Activated CD4-positive, alpha-beta memory T cell treated with anti-CD3 and anti-CD28 coated beads, Interleukin-2, amount 10 ng/mL, durations not matched to agents 7 days and 5 days (primary cell): Measurements from ENCODE around the gene SRP68. TPM values are rescaled to one million over a fixed set of nuclear protein-coding genes. Genes with fewer than 3 reads are reported as not detected.

Experiments used
- CTCF ChIA-PET: fragments of 350-600 bp; sonication (Branson Sonifier 250); formaldehyde crosslinking; loops from one replicate; lab custom pipeline; 2021; ENCODE audit warnings: antibody characterized with exemption, inconsistent platforms; lab: Charles Lee
- POLR2A ChIA-PET: fragments of 350-600 bp; sonication (Branson Sonifier 250); formaldehyde crosslinking; loops from one replicate; lab custom pipeline; 2021; ENCODE audit warnings: antibody characterized with exemption; lab: Charles Lee
- DNase-seq: peaks from one replicate; pipeline ENCODE4 v3.0.0-alpha.2; 2020
- H3K27ac Mint-ChIP-seq: one replicate; pipeline ENCODE4 v1.8.0; 2021; ENCODE audit warnings: mild to moderate bottlenecking, mixed read lengths
- H3K27me3 Mint-ChIP-seq: one replicate; pipeline ENCODE4 v1.8.0; 2021; ENCODE audit warnings: mixed read lengths
- H3K36me3 Mint-ChIP-seq: one replicate; pipeline ENCODE4 v1.8.0; 2021; ENCODE audit warnings: low read depth, mixed read lengths
- H3K4me1 Mint-ChIP-seq: one replicate; pipeline ENCODE4 v1.8.0; 2021; ENCODE audit warnings: mixed read lengths
- H3K4me3 Mint-ChIP-seq: one replicate; pipeline ENCODE4 v1.8.0; 2021; ENCODE audit warnings: mild to moderate bottlenecking, mixed read lengths
- H3K9me3 Mint-ChIP-seq: one replicate; pipeline ENCODE4 v1.8.0; 2021; ENCODE audit warnings: mixed read lengths
- total RNA-seq, 2 experiments: library from RNA; stranded (reverse); gene quantifications; one replicate each; pipeline ENCODE4 v1.2.3, GENCODE V29; 2021

Gene SRP68
- total RNA-seq, 2 experiments from 2014 or later = 92.8 to 94.6 TPM

DNA sequence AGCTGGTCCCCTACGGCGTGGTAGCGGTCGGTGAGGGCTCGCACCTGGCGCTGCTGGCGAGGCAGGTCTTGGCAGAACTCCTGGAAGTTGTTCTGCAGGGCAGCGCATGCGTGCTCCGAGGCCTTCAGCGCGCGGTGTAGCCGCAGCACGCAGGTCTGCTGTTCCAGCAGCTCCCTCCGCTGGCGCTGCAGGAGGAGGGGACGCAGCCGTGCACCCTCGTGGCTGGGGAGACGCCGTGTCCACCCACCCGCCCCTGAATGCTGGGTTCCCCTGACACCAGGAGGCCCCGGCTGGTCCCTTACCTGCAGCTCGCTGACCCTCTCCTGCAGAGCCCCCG is 57.4 kb downstream of the SRP68 start:
- H3K9me3 Mint-ChIP-seq = no peaks in the 10 kb centered on the region
- H3K27ac Mint-ChIP-seq = no peak overlapping the region

DNA sequence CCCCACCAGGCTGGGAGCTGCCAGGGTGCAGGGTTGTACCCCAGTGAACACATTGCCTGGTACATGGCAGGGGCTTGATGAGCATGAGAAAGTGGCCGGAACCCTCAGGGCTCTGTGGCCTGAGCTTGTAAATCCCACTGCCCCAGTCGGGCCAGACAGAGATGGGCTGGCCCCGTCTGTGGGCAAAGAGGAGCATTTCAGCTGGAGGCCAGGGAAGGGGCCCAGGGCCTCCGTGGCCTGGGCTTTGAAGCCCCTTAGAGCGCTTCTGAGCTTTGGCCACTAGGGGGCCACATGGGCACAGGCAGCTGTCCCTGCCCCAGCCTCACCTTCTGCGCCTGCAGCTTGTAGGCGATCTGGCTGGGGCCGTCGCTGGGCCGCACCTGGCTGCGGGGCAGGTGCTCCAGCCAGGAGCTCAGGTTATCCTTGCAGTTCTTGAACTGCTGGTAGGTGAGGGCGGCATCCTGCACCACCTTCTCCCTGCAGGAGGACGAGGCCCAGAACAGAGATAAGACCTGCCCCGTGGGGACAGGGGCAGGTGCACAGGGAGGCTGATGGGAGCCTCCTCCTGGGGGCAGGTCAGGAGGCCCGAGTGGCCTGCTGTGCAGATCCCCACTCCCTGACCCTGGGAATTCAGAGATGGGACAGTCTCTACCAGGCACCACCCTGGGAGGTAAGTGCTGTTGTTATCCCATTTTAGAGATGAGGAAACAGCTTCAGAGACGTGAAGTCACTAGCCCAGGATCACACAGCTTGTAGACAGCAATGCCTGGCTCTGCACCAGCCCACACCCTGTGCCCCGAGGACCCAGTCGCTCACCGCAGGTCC is 58.0 kb downstream of the SRP68 start:
- Mint-ChIP-seq H3K36me3 (no peaks in the 10 kb centered on the region), H3K27me3 (peaks cover 3% of the 10 kb centered on the region), H3K4me1 (peaks cover 2% of the 10 kb centered on the region), H3K4me3 (no peak overlapping the region), H3K27ac (no peak overlapping the region), H3K9me3 (no peaks in the 10 kb centered on the region)
- ChIA-PET POLR2A (interaction anchor here (1.1 to 1.3 kb wide), 2 partner anchors 109 to 118 kb away, joined by 3 read pairs; partner anchors contain the start of gene TRIM65), CTCF (interaction anchor here (0.5 to 14.7 kb wide), 52 partner anchors 10 to 695 kb away, joined by 3 to 169 read pairs (median 4); partner anchors contain the start of genes CDK3, EXOC7, FBF1 and MRPL38)
- DNase-seq = peak; percentile 80

More for the DNA sequence above, 57.4 kb downstream of the SRP68 start:
- ChIA-PET POLR2A (interaction anchor here (1.1 kb wide), 1 partner anchor 109 kb away, joined by 3 read pairs; no protein-coding TSS in a partner anchor), CTCF (interaction anchor here (0.6 to 14.7 kb wide), 34 partner anchors 10 to 370 kb away, joined by 3 to 169 read pairs (median 4); partner anchors contain the start of genes CDK3, EXOC7, FBF1 and MRPL38)
- peaks cover 2% of the 10 kb centered on the region for H3K4me1 Mint-ChIP-seq
- no peak overlapping the region for H3K4me3 Mint-ChIP-seq
- H3K27me3 Mint-ChIP-seq = peaks cover 3% of the 10 kb centered on the region
- no peaks in the 10 kb centered on the region for H3K36me3 Mint-ChIP-seq
- DNase-seq = no peak

DNA sequence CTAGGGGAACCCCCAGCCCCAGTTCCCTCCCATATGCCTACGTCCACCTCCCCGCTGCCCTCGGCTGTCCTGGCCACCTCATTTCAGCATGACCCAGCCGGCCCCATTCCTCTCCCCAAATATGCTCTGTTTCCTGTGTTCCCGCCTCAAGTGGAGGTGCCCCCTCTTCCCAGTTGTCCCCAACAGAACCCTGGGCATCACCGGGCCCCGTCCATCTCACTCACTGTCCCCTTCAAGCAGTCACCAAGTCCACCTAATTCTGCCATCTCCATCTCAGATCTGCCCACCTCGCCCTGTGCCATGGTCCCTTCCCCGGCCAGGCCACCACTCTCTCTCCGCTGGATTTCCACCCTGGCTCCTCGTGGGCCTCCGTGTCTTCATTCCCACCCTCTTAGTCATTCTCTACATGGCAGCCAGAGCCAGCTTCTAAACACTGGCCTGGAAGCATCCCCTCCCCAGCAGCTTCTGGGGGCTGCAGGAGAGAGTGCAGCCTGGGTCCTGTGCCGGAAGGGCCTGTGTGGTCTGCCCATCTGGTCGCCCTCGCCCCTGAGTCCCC is 58.9 kb downstream of the SRP68 start:
- no peak for DNase-seq
- H3K36me3 Mint-ChIP-seq = no peaks in the 10 kb centered on the region
- H3K27ac Mint-ChIP-seq = no peak overlapping the region
- POLR2A ChIA-PET = interaction anchor here (1.3 kb wide), 1 partner anchor 117 kb away, joined by 3 read pairs; the partner anchor contains the start of gene TRIM65
- no peak overlapping the region for H3K4me3 Mint-ChIP-seq
- CTCF ChIA-PET = interaction anchor here (0.8 to 14.7 kb wide), 41 partner anchors 11 to 488 kb away, joined by 3 to 169 read pairs (median 4); partner anchors contain the start of genes CDK3, EXOC7, FBF1 and MRPL38
- peaks cover 3% of the 10 kb centered on the region for H3K27me3 Mint-ChIP-seq
- H3K4me1 Mint-ChIP-seq = peaks cover 2% of the 10 kb centered on the region
- no peaks in the 10 kb centered on the region for H3K9me3 Mint-ChIP-seq

DNA sequence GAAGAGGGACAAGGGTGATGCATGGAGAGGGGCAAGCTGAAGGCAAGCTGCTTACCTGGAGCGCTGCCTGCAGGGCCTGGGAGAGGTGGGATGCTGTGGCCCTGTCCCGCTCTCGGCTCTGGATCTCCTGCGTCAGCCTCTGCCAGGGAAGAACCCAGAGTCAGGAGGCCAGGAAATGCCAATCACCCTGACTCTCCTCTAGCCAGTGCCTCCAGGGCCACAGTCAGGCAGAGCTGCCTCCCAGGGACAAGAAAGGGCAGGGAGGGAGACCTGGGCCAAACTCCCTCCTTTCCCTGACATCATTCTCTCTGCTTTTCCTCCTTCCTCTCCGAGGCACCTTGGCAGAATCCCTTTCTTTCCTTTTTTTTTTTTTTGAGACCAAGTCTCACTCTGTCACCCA is 60.4 kb downstream of the SRP68 start:
- no peaks in the 10 kb centered on the region for H3K36me3 Mint-ChIP-seq
- H3K4me1 Mint-ChIP-seq = peaks cover 2% of the 10 kb centered on the region
- ChIA-PET CTCF (interaction anchor here (0.6 to 14.7 kb wide), 5 partner anchors 11 to 386 kb away, joined by 3 to 169 read pairs (median 4); partner anchors contain the start of genes CDK3 and SPHK1), POLR2A (no interaction called here)
- no peak for DNase-seq
- H3K27me3 Mint-ChIP-seq = peaks cover 3% of the 10 kb centered on the region
- H3K27ac Mint-ChIP-seq = no peak overlapping the region
- H3K9me3 Mint-ChIP-seq = no peaks in the 10 kb centered on the region
- H3K4me3 Mint-ChIP-seq = no peak overlapping the region

DNA sequence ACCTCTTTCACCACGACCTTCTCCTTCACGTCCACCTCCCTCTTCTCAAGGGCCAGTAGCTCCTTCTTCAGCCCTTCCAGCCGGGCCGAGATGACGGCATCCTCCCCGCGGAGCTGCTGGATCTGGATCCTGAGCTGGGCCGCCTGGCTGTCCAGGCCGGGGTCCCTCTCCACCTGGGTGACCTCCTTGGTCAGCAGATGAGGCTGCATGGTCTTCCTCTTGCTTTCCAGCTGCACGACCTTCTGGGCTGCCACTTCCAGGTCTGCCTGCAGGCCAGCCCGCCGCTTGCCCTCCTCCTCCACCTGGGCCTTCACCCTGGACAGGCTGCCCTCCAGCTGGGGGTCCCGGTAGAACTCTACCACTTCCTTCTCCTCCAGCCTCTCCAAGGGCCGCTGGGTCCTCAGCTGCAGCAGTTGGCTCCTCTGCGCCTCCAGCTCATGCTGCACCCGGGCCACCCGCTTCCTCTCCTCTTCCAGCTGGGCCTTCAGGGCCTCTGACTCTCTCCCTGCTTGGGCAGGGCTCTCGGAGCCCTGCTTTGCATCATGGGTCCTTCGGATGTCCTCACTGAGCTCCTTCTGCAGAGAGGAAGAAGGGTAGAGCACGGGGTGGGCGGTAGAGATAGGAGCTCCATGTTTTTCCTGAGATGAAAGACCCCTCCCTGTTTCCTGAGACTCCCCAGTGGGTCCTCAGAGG is 62.2 kb downstream of the SRP68 start:
- Mint-ChIP-seq H3K27ac (no peak overlapping the region), H3K36me3 (no peaks in the 10 kb centered on the region), H3K9me3 (no peaks in the 10 kb centered on the region), H3K4me1 (peaks cover 7% of the 10 kb centered on the region), H3K27me3 (no peaks in the 10 kb centered on the region), H3K4me3 (no peak overlapping the region)
- CTCF ChIA-PET = interaction anchor here (0.7 to 14.7 kb wide), 4 partner anchors 9 to 269 kb away, joined by 3 to 169 read pairs (median 5); partner anchors contain the start of gene CDK3
- POLR2A ChIA-PET = interaction anchor here (0.6 to 1.7 kb wide), 2 partner anchors 114 to 235 kb away, joined by 3 read pairs; no protein-coding TSS in a partner anchor
- no peak for DNase-seq

DNA sequence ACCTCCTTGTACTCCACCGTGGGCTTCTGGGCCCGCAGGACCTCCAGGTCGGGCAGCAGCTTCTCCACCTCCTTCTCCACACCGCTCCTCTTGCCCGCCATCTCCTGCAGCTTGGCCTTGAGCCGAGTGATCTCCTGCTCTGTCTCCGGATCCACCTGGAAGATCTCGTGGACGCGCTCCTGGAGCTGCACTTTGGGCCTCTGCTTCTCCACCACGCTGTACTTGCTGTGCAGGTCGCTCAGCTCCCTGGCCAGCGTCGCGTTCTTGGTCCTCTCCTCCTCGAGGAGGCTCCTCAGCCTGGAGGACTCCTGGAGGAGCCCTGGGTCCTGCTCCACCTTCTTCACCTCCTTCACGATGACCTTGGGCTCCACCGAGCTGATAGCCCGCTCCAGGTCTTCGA is 62.9 kb downstream of the SRP68 start:
- Mint-ChIP-seq H3K27ac (no peak overlapping the region), H3K27me3 (no peaks in the 10 kb centered on the region), H3K36me3 (no peaks in the 10 kb centered on the region), H3K4me3 (no peak overlapping the region), H3K9me3 (no peaks in the 10 kb centered on the region), H3K4me1 (peaks cover 7% of the 10 kb centered on the region)
- ChIA-PET POLR2A (interaction anchor here (1.7 kb wide), 1 partner anchor 234 kb away, joined by 3 read pairs; no protein-coding TSS in a partner anchor), CTCF (interaction anchor here (1.3 to 14.7 kb wide), 2 partner anchors 9 to 104 kb away, joined by 3 to 169 read pairs; partner anchors contain the start of gene CDK3)
- no peak for DNase-seq

DNA sequence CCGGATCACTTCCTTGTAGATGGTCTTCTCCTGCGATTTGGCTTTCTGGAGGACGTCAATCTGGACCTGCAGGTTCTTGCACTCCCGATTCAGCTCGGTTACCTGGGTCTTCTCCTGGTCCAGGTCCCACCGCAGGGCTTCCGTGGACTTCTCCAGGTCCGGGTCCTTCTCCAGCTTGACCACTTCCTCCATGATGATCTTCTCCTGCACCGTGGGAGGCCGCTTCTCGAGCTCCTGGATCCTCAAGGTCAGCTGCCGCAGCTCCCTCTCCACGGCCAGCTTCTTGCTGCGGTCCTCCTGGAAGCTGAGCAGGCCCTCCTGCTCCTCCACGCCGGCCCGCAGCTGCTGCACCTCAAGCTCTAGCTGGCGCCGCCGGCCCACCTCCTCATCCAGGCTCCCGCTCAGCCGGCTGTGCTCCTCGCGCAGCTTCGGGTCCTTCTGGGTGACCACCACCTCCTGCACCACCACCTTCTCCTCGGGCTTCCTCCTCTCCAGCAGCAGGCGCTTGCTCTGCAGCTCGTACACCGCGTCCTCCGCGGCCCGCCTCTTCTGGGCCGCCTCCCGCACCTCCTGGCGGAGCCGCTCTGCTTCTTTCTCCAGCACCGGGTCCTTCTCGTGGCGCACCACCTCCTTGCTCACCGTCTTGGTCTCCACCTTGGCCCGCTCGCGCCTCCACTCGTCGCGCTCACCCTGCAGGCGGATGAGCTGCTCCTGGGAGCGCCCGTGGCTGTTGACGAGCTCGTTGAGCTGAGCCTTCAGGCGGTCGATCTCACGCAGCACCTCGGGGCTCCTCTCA is 63.5 kb downstream of the SRP68 start:
- CTCF ChIA-PET = interaction anchor here (1.7 to 14.7 kb wide), 3 partner anchors 8 to 104 kb away, joined by 4 to 169 read pairs (median 9); partner anchors contain the start of genes ACOX1, CDK3, MRPL38 and TEN1
- DNase-seq = no peak
- POLR2A ChIA-PET = interaction anchor here (1.1 to 1.7 kb wide), 2 partner anchors 100 to 234 kb away, joined by 3 read pairs; no protein-coding TSS in a partner anchor
- no peaks in the 10 kb centered on the region for H3K27me3 Mint-ChIP-seq
- H3K4me1 Mint-ChIP-seq = peaks cover 6% of the 10 kb centered on the region
- no peaks in the 10 kb centered on the region for H3K36me3 Mint-ChIP-seq
- no peak overlapping the region for H3K27ac Mint-ChIP-seq
- H3K9me3 Mint-ChIP-seq = no peaks in the 10 kb centered on the region
- no peak overlapping the region for H3K4me3 Mint-ChIP-seq

DNA sequence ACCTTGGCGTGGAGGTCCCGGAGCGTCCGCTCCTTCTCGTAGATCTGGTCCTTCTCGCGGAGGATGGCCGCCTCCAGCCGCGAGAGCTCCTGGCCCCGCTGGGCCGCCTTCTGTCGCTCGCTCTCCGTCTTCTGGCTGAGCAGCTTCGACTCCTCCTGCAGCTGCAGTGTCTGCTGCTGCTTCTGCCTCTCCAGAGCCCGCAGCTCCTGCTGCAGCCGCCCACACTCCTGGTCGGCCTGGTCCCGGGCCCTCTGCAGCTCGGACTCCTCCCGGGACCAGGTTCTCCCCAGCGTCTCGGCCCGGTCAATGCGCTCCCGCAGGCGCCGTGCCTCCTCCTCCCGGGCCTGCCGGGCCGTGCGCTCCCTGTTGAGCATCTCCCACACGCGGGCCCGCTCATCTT is 64.1 kb downstream of the SRP68 start:
- Mint-ChIP-seq H3K4me3 (no peak overlapping the region), H3K4me1 (peaks cover 6% of the 10 kb centered on the region), H3K36me3 (no peaks in the 10 kb centered on the region), H3K27me3 (no peaks in the 10 kb centered on the region), H3K27ac (no peak overlapping the region), H3K9me3 (no peaks in the 10 kb centered on the region)
- no peak for DNase-seq
- CTCF ChIA-PET = interaction anchor here (1.7 to 14.7 kb wide), 3 partner anchors 8 to 103 kb away, joined by 4 to 169 read pairs (median 9); partner anchors contain the start of genes ACOX1, CDK3, MRPL38 and TEN1
- POLR2A ChIA-PET = interaction anchor here (1.1 kb wide), 1 partner anchor 99 kb away, joined by 3 read pairs; no protein-coding TSS in a partner anchor

DNA sequence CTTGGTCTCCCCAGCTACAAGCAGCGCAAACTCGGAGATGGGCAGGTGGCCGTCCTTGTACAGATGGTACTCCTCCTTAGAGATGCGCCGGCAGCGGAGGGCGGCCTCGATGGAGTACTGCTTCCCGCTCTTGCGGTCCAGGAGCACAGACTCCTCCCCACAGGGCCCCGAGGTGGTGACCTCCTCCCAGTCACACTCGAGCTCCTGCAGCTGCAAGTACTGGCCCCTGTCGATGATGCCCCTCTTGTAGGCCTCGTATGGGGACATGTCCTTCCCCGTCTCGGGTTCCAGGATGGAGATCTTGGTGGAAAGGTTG is 64.5 kb downstream of the SRP68 start:
- H3K27ac Mint-ChIP-seq = no peak overlapping the region
- no peak for DNase-seq
- POLR2A ChIA-PET = interaction anchor here (1.1 kb wide), 1 partner anchor 99 kb away, joined by 3 read pairs; no protein-coding TSS in a partner anchor
- no peaks in the 10 kb centered on the region for H3K9me3 Mint-ChIP-seq
- no peaks in the 10 kb centered on the region for H3K36me3 Mint-ChIP-seq
- no peak overlapping the region for H3K4me3 Mint-ChIP-seq
- no peaks in the 10 kb centered on the region for H3K27me3 Mint-ChIP-seq
- H3K4me1 Mint-ChIP-seq = peaks cover 6% of the 10 kb centered on the region
- CTCF ChIA-PET = interaction anchor here (1.7 to 14.7 kb wide), 3 partner anchors 7 to 103 kb away, joined by 4 to 169 read pairs (median 9); partner anchors contain the start of genes ACOX1, CDK3, MRPL38 and TEN1

DNA sequence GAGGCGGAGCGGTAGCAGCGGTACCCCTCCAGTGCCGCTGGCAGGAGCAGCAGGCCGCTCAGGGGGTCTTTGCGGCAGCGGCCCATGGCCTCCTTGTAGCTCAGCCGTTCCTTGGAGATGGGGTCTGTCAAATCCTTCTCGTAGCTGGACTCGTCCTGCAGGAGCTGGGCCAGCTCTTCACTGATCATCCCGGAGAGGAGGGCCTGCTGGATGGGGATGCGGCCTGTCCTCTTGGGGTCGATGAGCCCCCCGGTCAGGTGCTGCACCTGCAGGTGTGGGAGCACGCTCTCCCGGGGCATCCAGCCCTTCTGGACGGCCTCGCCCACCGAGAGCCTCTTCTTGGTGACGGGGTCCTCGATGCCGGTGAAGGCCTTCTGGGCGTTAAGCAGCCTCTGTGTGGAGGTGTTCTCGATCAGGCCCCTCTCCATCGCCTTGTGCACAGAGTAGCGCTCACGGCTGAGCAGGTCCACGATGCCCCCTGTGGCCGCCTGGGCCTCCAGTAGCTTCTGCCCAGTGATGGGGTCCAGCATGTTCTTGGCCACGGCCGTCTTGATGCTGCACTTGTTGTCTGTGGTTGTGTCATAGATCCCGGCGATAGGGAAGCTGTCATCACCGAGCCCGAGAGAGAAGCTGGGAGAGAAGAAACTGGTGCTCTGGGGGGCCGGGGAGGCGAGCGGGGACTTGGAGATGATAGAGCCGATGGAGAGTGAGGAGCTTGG is 65.0 kb downstream of the SRP68 start:
- peaks cover 6% of the 10 kb centered on the region for H3K4me1 Mint-ChIP-seq
- no peak overlapping the region for H3K27ac Mint-ChIP-seq
- CTCF ChIA-PET = interaction anchor here (1.7 to 14.7 kb wide), 3 partner anchors 7 to 102 kb away, joined by 4 to 169 read pairs (median 9); partner anchors contain the start of genes ACOX1, CDK3, MRPL38 and TEN1
- no peaks in the 10 kb centered on the region for H3K27me3 Mint-ChIP-seq
- H3K36me3 Mint-ChIP-seq = no peaks in the 10 kb centered on the region
- POLR2A ChIA-PET = interaction anchor here (1.1 kb wide), 1 partner anchor 98 kb away, joined by 3 read pairs; no protein-coding TSS in a partner anchor
- no peak overlapping the region for H3K4me3 Mint-ChIP-seq
- H3K9me3 Mint-ChIP-seq = no peaks in the 10 kb centered on the region
- DNase-seq = no peak
